Activated CD8-positive, alpha-beta memory T cell treated with anti-CD3 and anti-CD28 coated beads, Interleukin-2, amount 50 U/mL, for 1 hour (primary cell): Measurements from ENCODE around the gene PDCD6IP.

Experiments used
- DNase-seq: peaks from one replicate; pipeline ENCODE4 v3.0.0-alpha.2; 2020; ENCODE audit errors: extremely low read depth

The PDCD6IP gene

DNA sequence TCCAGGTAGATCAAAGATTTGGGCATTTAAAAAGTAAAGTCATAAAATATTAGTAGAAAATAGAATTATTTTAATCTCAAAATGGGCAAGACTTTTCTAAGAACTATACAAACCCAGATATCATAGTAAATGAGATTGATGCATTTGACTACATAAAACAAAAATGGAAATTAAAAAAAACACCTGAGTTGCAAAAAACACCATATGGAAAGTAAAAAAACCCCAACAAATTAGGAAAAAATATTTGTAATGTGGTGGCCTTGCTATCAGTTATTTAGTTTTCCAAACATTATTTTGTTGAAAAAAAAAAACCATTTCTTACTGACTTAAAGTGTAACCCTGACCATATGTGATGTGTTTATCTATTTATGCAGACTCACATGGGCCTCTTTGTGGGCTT, 97.2 kb downstream of the PDCD6IP start:
- no peak for DNase-seq

DNA sequence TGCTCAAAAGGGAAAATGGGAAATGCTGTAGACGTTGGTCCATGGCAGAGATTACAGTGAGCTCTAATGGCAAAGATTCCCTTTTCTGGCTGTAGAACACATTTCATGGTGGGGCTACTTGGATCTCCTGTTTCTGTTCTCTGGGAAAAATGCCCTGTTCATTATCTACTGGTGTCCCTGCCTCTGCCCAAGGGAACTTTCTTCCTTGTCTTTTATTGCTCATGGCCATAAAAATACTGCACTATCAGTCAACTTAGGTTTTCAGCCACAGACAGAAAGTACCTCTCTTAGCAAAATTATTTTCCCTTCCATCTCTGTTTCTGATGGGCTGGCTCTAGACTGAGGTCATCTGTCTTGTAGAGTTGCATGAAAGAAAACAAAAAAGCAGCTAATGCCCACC, 98.9 kb downstream of the PDCD6IP start:
- DNase-seq = no peak

DNA sequence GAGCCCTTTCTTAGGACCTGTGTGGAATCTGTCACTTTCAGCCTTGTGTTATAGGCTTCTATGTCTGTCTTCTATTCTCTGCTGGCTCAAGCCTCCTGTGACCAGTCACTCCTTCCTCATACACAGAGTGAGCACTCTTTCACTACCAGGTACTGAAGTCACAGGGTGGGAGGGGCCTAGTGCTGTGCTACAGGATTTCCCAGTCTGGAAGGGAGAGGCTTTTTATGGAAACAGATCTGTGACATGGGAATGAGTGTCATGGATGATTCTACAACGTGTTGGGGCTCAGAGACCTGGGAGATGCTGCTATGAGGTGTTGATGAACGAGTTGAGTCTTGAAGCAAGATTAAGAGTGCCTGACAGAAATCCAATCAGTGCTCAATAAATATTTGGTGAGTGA, 100.5 kb downstream of the PDCD6IP start:
- DNase-seq = no peak

DNA sequence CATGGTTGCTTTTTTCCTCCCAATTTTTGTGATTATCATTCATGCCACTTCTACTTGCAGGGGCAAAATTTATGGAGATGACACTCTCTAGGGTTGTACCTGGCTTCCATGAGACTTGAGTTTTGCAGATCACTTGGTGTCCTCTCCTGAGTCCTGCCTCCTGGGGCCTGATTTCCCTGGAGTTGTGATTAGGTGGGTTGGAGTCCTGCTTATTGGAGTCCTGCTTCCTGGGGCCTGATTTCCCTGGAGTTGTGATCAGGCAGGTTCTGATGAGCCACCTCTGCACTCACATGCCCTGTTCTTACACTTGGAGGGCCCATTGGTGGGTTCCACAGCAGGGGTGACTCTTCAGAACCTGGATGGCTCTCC, 102.0 kb downstream of the PDCD6IP start:
- DNase-seq = no peak

DNA sequence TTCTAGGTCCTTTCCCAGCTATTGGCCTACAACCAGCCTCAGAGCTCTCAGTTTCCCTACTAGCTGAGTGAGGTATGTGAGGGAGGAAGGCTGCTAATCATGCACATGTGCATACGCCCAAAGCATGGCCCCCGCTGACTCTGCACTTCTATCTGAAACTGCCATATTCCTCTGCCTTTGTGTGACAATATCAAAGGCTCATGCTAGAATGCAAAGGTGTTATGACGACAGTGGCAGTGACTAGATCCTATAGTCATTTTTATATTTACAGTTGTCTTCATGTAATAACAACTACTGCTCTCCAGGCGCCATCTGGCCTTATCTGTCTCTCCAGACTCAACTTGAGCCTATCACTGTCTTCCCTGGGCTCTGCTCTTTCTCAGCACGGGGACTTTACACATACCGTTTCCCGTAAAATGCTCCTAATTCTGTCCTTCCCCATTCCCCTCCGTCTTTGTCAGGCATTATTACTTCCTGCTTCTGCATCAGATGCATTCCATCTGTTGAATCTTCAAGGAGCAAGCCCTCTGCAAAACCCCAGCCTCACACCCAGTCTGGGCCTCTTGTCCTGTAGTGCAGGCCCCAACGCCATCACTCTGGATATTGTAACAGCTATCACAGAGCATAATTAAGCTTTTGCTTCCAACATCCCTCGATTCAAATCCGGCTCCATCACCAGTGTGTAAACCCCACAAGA, 102.5 kb downstream of the PDCD6IP start:
- DNase-seq = no peak

DNA sequence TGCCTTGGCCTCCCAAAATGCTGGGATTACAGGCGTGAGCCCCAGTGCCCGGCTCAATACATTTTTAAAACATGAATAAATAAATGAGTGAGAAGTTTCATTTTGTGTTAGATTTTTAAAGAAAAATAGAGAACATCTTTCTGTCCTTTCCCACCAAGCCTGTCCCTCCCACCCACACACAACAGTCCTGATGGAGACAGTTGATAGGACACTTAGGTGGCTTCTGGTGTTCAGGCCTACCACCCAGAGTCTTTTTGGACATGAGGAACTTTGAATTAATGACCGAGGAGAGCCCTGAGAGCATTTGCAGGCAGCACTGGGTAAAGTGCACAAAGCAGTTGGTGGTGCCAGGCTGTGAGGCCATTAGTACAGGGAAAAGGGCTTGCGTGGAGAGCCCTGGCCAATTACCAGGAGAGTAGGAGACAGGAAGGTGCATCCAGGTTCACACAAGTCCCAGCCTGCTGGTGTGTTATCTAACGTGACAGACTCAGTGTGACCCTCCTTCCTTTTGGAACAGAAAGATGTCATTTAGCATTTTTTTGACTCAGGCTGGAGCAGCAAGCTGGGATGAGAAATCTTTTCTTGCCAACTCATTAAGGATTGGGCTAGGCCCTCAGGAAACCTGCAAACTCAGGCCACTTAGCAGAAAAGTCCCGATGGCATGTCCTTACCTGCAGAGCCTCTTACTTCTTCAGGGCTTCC, 103.6 kb downstream of the PDCD6IP start:
- DNase-seq = no peak

DNA sequence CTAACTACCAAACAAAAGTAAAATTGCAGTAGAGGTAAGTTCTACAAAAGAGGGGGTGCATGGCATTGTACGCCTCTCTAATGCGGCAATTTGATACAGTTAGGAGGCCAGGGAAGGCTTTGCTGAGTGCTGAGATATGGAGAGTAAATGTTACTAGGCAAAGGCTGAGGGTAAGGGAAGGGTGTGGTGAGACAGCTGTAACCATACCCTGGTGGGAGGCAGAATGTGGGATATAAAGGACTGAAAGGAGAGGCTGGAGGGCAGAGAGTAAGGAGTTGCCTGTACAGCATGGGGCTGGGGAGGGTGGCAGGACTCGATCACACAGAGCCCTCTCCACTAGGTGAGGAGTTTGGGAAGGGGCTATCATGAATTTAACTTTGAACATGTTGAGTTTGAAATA, 106.3 kb downstream of the PDCD6IP start:
- no peak for DNase-seq

DNA sequence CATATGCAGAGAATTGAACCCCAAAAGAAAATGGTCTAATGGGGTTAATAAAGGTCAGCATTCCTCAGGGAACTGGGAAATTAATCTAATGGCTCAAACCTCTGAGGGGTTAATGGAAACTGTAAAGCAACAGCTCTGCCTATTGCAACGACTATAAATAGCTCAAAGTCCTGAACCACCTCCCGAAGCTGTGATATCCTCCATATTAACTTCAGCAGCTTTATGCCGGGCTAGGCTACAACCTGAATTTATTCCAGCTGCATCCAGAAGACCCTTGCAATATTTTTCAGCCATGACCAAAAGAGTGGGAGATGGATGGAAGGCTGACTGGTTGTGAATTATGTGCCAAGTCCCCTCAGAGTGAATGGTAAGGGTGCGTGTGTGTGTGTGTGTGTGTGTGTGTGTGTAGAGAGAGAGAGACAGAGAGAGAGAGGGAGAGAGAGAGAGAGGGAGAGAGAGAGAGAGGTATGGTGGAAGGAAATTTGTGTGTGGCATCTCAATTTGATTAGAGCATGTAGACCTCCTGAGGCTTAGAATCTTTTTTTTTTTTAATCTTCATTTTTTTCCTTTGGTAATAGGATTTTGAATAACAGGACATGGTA, 109.9 kb downstream of the PDCD6IP start:
- no peak for DNase-seq

DNA sequence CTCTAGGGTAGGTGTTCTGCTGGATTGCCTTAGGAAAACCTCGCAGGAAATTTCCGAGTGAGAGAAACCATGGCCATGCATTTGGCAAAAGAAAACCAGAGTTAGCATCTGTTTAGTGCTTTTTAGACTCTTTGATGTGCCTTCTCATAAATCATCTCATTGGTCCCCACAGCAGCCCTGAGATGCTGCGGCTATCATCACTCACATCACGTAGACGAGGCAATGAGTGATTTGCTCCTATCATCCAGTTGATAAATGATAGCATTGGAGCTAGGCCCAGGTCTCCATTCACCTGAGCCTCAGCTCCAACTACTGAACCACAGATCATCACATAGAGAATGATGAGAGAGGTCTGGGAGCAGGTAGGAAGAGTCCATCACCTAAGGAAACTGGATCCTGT, 111.1 kb downstream of the PDCD6IP start:
- DNase-seq = no peak

DNA sequence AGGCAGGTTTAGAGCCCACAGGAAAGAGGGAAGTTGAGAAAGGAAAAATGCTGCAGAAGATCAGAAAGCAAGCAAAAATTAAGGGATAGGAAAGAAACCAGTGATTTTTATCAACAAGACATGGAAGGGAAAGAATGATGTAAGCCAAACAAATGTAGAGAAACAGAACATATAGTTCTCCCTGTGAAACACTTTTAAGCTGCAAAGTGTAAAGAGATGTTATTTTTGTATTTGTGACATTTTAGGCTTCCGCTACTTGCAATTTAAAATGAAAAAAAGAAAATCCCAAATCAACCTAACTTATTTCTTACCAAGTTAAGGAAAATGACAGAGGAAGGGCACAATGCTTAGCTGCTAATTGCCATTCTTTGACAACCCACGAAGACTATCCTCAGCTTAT, 111.6 kb downstream of the PDCD6IP start:
- DNase-seq = no peak

DNA sequence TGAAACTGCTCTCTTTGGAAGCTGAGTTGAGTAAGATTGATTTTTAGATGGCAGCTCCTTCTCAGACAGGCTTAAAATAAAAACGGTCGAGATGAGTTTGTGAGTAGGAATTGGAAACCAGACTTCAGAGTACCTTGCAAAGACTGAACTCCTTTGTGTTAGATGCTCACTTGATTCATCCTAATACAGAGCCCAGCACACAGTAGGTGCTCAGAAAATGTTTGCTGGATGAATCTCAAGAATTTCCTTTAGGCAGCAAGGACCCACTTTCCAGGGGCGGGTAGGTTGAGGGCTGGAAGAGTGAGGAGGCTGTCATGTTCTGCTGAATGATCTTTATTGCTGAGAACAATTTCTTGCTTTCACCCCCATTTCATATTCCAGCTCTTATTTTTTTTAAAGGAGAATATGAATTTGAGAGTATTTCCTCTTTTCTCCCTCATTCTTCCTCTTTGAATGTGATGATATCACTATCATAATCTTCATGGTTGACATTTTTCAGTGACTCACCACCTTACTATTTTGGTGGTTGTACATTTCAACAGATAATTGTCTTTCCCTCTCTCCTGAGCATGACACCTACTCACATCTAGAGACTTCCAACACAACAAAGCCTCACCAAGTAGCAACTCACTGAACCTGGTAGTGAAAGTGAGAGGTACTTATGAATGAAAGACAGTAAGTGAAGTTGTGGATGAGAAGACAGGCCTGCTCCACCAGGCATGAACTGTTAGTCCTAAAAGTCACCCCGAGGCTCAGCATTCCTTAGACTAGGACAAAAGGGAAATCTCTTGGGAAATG, 113.3 kb downstream of the PDCD6IP start:
- DNase-seq = no peak

DNA sequence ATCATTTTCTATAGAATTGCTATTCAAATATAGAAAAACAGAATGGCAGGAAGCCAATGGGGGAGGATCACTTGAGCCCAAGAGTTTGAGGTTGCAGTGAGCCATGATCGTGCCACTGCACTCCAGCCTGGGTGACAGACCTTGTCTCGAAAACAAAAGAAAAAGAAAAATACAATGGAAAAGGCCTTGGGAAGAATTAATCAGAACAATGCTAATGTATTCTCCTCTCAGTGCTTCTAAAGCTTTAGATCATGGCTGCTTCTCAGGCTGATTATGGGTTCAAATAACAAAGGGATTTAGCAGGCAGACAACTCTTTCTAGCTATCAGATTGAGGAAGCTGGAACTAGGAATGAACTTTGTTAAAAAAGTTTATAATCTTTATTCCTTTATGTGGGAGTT, 115.8 kb downstream of the PDCD6IP start:
- DNase-seq = no peak

DNA sequence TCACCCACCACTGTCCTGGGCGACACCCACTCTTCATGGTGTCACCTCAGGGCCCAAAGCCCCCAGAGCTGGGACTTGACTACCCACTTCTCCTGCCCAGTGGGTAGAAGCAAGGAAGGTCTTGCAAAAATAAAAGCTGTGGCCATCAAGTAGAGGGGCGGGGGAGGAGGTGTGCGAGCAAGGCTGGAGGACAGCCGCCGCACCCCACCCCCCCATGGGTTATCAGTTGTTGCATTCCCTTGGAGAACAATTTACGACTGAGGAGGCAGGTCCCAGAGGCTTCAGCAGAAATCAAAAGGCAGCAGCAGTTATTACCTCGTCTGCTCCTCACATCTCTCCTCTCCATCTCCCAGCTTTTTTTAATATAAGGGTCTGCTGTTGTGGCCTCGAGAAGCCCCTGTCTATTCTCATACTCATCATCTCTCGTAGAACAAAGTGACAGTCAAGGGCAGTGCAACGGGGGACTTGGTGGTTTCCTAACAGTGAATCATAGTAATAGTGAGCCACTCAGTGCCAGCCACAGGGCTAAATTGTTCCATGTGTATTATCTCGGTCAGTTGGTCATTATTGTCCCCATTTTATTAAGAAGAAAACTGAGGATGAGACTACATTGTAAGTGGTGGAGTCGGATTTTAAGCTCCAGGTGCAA, 116.4 kb downstream of the PDCD6IP start:
- no peak for DNase-seq

DNA sequence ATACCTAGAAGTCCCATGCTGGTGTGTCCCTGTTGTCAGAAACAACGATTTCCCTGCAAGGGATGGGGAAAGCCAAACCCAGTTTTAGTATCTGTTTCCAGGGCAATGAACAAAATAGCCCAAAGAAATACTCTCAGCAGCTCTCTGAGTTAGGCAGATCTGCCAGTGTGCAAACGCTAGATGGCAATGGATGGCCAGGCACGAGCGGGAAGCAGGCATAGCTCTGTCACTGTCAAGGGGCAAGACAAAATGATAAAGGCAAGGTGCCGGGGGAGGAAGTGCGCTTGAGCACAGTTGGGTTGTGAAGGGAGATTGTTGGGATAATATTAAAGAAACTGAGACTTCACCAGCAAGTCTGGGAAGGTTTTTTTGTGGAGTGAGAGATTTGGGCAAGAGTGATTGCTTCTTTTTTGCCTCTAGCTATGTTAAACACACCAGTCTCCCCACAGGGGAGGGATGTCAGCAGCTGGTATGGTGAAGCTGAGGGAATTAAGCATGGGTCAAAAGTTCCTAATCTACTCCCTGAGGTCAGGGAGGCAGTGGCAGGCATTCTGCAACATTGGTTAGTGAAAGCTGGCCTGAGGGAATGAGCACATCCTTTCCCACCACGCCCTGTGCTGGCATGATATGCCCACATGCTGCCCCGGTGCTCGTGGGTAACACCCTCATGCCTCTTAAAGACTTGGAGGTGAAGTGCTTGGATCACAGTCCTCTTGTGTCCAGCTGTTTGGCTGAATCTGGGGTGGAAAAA, 117.5 kb downstream of the PDCD6IP start:
- DNase-seq = no peak

DNA sequence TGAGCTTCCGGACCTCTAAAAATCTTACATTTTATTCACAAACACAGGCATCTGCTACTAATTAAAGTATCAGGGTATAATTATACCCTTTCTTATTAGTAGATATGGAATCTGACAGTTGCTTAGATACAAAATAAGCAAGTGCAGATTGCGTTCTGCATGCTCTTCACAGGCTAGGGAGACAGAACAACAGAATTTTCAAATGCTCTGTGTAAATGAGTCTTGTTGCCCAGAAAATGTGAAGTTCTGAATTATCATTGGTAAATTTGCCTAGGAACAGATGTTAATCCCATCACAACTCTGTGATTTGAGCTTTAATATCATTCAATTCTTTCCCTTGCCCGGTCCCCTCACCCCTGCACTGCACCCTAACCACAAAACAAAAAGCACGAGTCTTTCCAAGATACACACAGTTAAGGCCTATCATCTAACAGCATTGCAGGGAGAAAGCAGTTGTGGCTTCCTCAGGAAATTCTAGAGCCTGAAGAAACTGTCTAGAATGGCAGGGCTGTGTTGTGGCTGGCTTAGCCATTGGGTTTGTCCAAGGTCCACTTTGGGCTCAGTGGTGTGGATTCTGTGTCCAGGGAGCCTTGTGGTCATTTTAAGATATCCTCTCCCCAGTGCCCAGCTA, 119.8 kb downstream of the PDCD6IP start:
- DNase-seq = no peak
